Neural progenitor cell (in vitro differentiated cells): ENCODE results near the gene SNAPC2.

ENCODE experiments used
- EZH2phosphoT487 ChIP-seq: fragments of 200-600 bp; sonication (generic); IDR thresholded peaks from 2 replicates; pipeline ENCODE4 v1.6.1; 2017; ENCODE audit warnings: antibody characterized with exemption
- TF ChIP-seq, protein P1 (sequence below): fragments of 200-600 bp; sonication (generic); IDR thresholded peaks from 2 replicates; pipeline ENCODE4 v1.5.1; 2017; ENCODE audit warnings: antibody characterized with exemption, mild to moderate bottlenecking

DNA sequence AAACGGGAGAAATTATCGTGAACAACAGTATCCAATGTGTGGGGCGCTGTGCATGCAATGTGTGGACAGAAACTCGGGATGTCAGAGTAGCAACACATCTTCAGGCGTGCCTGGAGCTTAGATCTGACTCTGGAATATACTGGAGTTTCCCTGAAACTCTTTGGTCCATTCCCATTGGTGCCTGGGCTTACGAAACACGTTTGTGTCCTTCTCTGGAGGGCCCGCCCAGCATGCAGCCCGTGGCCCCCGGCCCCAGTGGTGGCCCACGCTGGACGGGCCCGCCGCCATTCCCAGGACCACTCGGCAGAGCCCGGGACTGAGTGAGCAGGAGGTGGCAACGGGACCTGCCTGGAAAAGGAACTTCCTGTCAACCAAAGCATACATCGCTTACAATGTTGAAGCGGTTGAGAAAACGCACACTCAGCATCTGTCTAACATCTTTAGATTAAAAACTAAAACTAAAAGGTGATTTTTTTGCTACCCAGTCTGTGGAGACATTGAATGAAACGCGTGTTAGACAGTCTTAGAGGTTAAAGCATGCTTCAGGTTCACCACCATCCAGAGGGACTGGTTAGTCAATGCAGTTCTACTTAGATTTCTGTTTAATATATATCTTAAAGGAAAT, 42.6 kb downstream of the SNAPC2 start:
- TF ChIP-seq, protein P1, sequence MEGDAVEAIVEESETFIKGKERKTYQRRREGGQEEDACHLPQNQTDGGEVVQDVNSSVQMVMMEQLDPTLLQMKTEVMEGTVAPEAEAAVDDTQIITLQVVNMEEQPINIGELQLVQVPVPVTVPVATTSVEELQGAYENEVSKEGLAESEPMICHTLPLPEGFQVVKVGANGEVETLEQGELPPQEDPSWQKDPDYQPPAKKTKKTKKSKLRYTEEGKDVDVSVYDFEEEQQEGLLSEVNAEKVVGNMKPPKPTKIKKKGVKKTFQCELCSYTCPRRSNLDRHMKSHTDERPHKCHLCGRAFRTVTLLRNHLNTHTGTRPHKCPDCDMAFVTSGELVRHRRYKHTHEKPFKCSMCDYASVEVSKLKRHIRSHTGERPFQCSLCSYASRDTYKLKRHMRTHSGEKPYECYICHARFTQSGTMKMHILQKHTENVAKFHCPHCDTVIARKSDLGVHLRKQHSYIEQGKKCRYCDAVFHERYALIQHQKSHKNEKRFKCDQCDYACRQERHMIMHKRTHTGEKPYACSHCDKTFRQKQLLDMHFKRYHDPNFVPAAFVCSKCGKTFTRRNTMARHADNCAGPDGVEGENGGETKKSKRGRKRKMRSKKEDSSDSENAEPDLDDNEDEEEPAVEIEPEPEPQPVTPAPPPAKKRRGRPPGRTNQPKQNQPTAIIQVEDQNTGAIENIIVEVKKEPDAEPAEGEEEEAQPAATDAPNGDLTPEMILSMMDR = no peak
- no peak for TF ChIP-seq EZH2phosphoT487
